Astrocyte of the cerebellum (primary cell): ENCODE results near the gene PDAP1.
A peak's percentile ranks its signal among the peaks of the same experiment; 100 is the strongest.
"Not testable (repeated sequence)": the region's sequence is repeated elsewhere in the genome, so short reads cannot be mapped to it uniquely, and the experiment has no call there.

Source experiments
- DNase-seq: peaks from one replicate; pipeline ENCODE4 v3.0.0-alpha.2; 2011; ENCODE audit warnings: low read depth
- H3K4me3 ChIP-seq: 2 replicates; pipeline ENCODE4 v1.5.1; 2011; ENCODE audit warnings: mild to moderate bottlenecking, low read depth, low read length, moderate library complexity
- in situ Hi-C: cut with HindIII; loops from 2 replicates; pipeline ENCODE4 v1.10.0; 2017; ENCODE audit warnings: low sequenced_read_pairs
- TF ChIP-seq, protein P1 (sequence below): IDR thresholded peaks from 2 replicates; pipeline ENCODE4 v1.5.1; 2012; ENCODE audit warnings: low read length, low read depth, moderate library complexity, mild to moderate bottlenecking; ENCODE audit errors: missing control alignments

The PDAP1 gene

GRCh38 chr7:99438573-99439480 is 30.4 kb upstream of the PDAP1 start, which contains the start of the genes CPSF4 and PTCD1:
CPSF4 (plus strand) TSS chr7:99438943; CDS start chr7:99439083, 140 bp downstream.
PTCD1 (minus strand) TSS chr7:99438798; CDS start chr7:99435242, 3,556 bp downstream.
- H3K4me3 ChIP-seq, result peak within 1 kb of the TSS; percentile 91
- in situ Hi-C loops, result no loop called here
- peak; percentile 87 for DNase-seq
- TF ChIP-seq, protein P1, sequence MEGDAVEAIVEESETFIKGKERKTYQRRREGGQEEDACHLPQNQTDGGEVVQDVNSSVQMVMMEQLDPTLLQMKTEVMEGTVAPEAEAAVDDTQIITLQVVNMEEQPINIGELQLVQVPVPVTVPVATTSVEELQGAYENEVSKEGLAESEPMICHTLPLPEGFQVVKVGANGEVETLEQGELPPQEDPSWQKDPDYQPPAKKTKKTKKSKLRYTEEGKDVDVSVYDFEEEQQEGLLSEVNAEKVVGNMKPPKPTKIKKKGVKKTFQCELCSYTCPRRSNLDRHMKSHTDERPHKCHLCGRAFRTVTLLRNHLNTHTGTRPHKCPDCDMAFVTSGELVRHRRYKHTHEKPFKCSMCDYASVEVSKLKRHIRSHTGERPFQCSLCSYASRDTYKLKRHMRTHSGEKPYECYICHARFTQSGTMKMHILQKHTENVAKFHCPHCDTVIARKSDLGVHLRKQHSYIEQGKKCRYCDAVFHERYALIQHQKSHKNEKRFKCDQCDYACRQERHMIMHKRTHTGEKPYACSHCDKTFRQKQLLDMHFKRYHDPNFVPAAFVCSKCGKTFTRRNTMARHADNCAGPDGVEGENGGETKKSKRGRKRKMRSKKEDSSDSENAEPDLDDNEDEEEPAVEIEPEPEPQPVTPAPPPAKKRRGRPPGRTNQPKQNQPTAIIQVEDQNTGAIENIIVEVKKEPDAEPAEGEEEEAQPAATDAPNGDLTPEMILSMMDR, result no peak

- DNase-seq, result no peak
- peak overlapping the region; percentile 91 for H3K4me3 ChIP-seq
- TF ChIP-seq, protein P1, result no peak
- in situ Hi-C loops, result no loop called here
Observed at GRCh38 chr7:99437946-99438572, 29.7 kb upstream of the PDAP1 start.

- in situ Hi-C loops, result no loop called here
- no peak overlapping the region for H3K4me3 ChIP-seq
- TF ChIP-seq, protein P1, result no peak
- no peak for DNase-seq
Observed at GRCh38 chr7:99433158-99433557, 24.8 kb upstream of the PDAP1 start.

GRCh38 chr7:99431756-99432540 is 23.6 kb upstream of the PDAP1 start:
- H3K4me3 ChIP-seq, DNase-seq, in situ Hi-C loops: not testable (repeated sequence)

DNA sequence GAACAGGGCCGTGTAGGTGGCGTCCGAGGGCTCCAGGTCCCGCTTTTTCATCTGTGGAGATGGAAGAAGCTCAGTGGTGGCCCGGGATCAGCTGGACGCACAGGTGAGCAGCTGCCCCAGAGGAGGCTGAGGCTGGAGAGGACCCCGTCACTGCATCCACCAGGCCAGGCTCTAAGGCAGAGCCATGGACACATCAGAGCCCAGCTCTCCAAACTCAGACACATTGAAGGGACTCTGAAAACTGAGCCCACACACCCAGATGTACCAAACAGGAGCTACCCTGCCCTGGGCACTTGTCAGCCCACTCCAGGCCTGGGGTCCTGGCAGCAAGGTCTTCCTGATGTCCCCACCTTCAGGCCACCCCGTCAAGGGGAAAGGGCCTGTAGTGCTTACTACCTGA is 21.4 kb upstream of the PDAP1 start:
- no peak for DNase-seq
- no peak overlapping the region for H3K4me3 ChIP-seq
- TF ChIP-seq, protein P1, result no peak
- in situ Hi-C loops, result no loop called here

GRCh38 chr7:99428972-99429566 is 20.7 kb upstream of the PDAP1 start:
- no peak overlapping the region for H3K4me3 ChIP-seq
- no peak for DNase-seq
- TF ChIP-seq, protein P1, result no peak
- in situ Hi-C loops, result no loop called here
